HepG2 (cell line): ENCODE measurements around the gene FRAS1. TPM values are rescaled to one million over a fixed set of nuclear protein-coding genes. Genes with fewer than 3 reads are reported as not detected.
A peak's percentile ranks its signal among the peaks of the same experiment; 100 is the strongest.

Experiments used
- CAMTA2 ChIP-seq: sonication (generic); formaldehyde crosslinking; IDR thresholded peaks from 2 replicates; pipeline ENCODE4 v1.4.0; 2020; ENCODE audit warnings: mild to moderate bottlenecking, missing genetic modification reagents, borderline replicate concordance
- CEBPB ChIP-seq: IDR thresholded peaks from 2 replicates; pipeline ENCODE4 v1.6.1; 2011; ENCODE audit warnings: low read depth, low read length, improper control_type of control experiment, borderline replicate concordance
- CEBPG ChIP-seq: IDR thresholded peaks from 2 replicates; pipeline ENCODE4 v1.6.1; 2016
- CREM ChIP-seq, 2 experiments: sonication (generic) in 1 of 2; formaldehyde crosslinking in 1 of 2; IDR thresholded peaks; 2 replicates each; pipeline versions ENCODE4 v1.4.0 to v1.6.1; 2016 to 2020; ENCODE audit warnings: antibody characterized with exemption in 1 of 2, mild to moderate bottlenecking in 1 of 2, missing genetic modification reagents in 1 of 2
- FOXA3 ChIP-seq: IDR thresholded peaks from 2 replicates; pipeline ENCODE4 v1.6.1; 2016; ENCODE audit warnings: missing genetic modification reagents, missing compliant biosample characterization
- FOXP1 ChIP-seq, 2 experiments: fragments of 450-650 bp in 1 of 2; IDR thresholded peaks; 2 replicates each; pipeline ENCODE4 v1.6.1; 2017 to 2018; ENCODE audit warnings: antibody characterized with exemption in 1 of 2
- GTF2F1 ChIP-seq: fragments of 150-350 bp; IDR thresholded peaks from 2 replicates; pipeline ENCODE4 v1.6.1; 2014; ENCODE audit warnings: low read length
- HNF4A ChIP-seq: sonication (generic); formaldehyde crosslinking; IDR thresholded peaks from 2 replicates; pipeline ENCODE4 v1.4.0; 2020; ENCODE audit warnings: missing genetic modification reagents
- PPARG ChIP-seq: conservative IDR thresholded peaks from 2 replicates; pipeline ENCODE4 v1.6.1; 2016; ENCODE audit warnings: missing biosample characterization, missing genetic modification reagents
- RELA ChIP-seq: sonication (generic); formaldehyde crosslinking; IDR thresholded peaks from 2 replicates; pipeline ENCODE4 v1.4.0; 2020; ENCODE audit warnings: missing genetic modification reagents
- SOX5 ChIP-seq: IDR thresholded peaks from 2 replicates; pipeline ENCODE4 v1.6.1; 2016; ENCODE audit warnings: borderline replicate concordance
- TBX2 ChIP-seq: sonication (generic); formaldehyde crosslinking; IDR thresholded peaks from 2 replicates; pipeline ENCODE4 v1.5.0; 2020; ENCODE audit warnings: missing genetic modification reagents, mild to moderate bottlenecking, borderline replicate concordance
- ZNF333 ChIP-seq: sonication (generic); formaldehyde crosslinking; IDR thresholded peaks from 2 replicates; pipeline ENCODE4 v1.4.0; 2020; ENCODE audit warnings: mild to moderate bottlenecking, missing genetic modification reagents, borderline replicate concordance
- polyA plus RNA-seq, 8 experiments: library from polyadenylated mRNA; depleted of rRNA in 3 of 8; stranded (reverse) in 7 of 8; unstranded in 1 of 8; fragments of >200 nt; fragmentation: Illumina TruSeq in 4 of 8; extraction: Trizol in 4 of 8; gene quantifications; 2 replicates each; pipeline versions ENCODE4 v1.2.1 to v1.2.3, GENCODE V29; 2011 to 2016; ENCODE audit warnings: low read depth in 4 of 8, missing spikeins in 1 of 8, mixed read lengths in 1 of 8; ENCODE audit not compliant: insufficient read depth in 1 of 8
- total RNA-seq, 5 experiments: library from RNA; depleted of rRNA; stranded (reverse); fragments of >200 nt; fragmentation: Illumina TruSeq; extraction: Trizol; gene quantifications; 2 replicates each; pipeline ENCODE4 v1.2.3, GENCODE V29; 2016; ENCODE audit warnings: low read depth in 1 of 5
- TF ChIP-seq, protein P1 (sequence below): sonication (generic); formaldehyde crosslinking; conservative IDR thresholded peaks from 2 replicates; pipeline ENCODE4 v1.4.0; 2020; ENCODE audit warnings: mild to moderate bottlenecking, missing genetic modification reagents, moderate library complexity
- TF ChIP-seq, protein P2 (sequence below): sonication (generic); formaldehyde crosslinking; IDR thresholded peaks from 2 replicates; pipeline ENCODE4 v1.4.0; 2020; ENCODE audit warnings: missing genetic modification reagents
- TF ChIP-seq, protein P3 (sequence below), 2 experiments: sonication (generic) in 1 of 2; formaldehyde crosslinking in 1 of 2; IDR thresholded peaks; 2 replicates each; pipeline versions ENCODE4 v1.4.0 to v1.6.1; 2018 to 2020; ENCODE audit warnings: missing genetic modification reagents in 2 of 2, borderline replicate concordance in 1 of 2, low read depth in 1 of 2, mild to moderate bottlenecking in 1 of 2, missing biosample characterization in 1 of 2
- TF ChIP-seq, protein P4 (sequence below): sonication (generic); formaldehyde crosslinking; IDR thresholded peaks from 2 replicates; pipeline ENCODE4 v1.9.0; 2021; ENCODE audit warnings: missing genetic modification reagents, mild to moderate bottlenecking, borderline replicate concordance
- TF ChIP-seq, protein P5 (sequence below): sonication (generic); formaldehyde crosslinking; IDR thresholded peaks from 2 replicates; pipeline ENCODE4 v1.8.0; 2022; ENCODE audit warnings: missing genetic modification reagents, mild to moderate bottlenecking, moderate library complexity, borderline replicate concordance

Gene FRAS1
- total and polyA plus RNA-seq, 2 of the 13 experiments (the other 11 are each of a cell fraction or from before 2014, with no cell fraction given): 22.5 to 31.6 TPM

DNA sequence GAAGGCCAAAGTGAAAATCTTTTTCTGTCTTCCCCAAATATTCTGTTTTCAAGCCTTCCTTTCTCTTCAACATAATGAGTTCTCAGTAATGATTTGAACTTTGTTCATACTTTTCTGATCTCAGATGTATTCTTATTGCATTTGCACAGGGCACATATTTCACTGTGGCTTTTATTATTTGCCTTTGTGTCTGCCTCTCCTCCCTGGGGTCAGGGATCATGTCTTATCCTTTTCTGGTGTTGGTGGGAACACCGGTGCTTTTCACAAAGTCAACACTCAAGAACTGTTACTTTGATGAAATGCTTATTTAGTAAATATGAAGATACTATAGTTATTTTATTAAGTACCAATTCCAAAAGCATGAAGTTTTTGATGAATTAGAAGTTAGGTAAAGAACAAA lies 143.8 kb downstream of the FRAS1 start (continued):
- TF ChIP-seq RELA (CRISPR knock-in tag) (no peak), SOX5 (CRISPR knock-in tag) (peak; percentile 49; the same call in 1 of the 2 replicates), FOXA3 (CRISPR knock-in tag) (peak; percentile 75), ZNF333 (CRISPR knock-in tag) (no peak), CEBPG (CRISPR knock-in tag) (peak; percentile 49), HNF4A (peak; percentile 81), CREM (IDR thresholded peaks at IDR 0.05) (peak; percentile 63; the same call in 1 of the 2 replicates), CREM (CRISPR knock-in tag; IDR thresholded peaks at IDR 0.05) (no peak), CAMTA2 (CRISPR knock-in tag) (no peak), GTF2F1 (no peak), TBX2 (peak; percentile 59; the same call in 1 of the 2 replicates), PPARG (CRISPR knock-in tag) (peak; percentile 96), FOXP1 (IDR thresholded peaks at IDR 0.05) (no peak), FOXP1 (CRISPR knock-in tag; IDR thresholded peaks at IDR 0.05) (peak; percentile 77; the same call in 1 of the 2 replicates), CEBPB (no peak)
- TF ChIP-seq, protein P1, sequence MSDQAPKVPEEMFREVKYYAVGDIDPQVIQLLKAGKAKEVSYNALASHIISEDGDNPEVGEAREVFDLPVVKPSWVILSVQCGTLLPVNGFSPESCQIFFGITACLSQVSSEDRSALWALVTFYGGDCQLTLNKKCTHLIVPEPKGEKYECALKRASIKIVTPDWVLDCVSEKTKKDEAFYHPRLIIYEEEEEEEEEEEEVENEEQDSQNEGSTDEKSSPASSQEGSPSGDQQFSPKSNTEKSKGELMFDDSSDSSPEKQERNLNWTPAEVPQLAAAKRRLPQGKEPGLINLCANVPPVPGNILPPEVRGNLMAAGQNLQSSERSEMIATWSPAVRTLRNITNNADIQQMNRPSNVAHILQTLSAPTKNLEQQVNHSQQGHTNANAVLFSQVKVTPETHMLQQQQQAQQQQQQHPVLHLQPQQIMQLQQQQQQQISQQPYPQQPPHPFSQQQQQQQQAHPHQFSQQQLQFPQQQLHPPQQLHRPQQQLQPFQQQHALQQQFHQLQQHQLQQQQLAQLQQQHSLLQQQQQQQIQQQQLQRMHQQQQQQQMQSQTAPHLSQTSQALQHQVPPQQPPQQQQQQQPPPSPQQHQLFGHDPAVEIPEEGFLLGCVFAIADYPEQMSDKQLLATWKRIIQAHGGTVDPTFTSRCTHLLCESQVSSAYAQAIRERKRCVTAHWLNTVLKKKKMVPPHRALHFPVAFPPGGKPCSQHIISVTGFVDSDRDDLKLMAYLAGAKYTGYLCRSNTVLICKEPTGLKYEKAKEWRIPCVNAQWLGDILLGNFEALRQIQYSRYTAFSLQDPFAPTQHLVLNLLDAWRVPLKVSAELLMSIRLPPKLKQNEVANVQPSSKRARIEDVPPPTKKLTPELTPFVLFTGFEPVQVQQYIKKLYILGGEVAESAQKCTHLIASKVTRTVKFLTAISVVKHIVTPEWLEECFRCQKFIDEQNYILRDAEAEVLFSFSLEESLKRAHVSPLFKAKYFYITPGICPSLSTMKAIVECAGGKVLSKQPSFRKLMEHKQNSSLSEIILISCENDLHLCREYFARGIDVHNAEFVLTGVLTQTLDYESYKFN (CRISPR knock-in tag): peak; percentile 72
- TF ChIP-seq, protein P2, sequence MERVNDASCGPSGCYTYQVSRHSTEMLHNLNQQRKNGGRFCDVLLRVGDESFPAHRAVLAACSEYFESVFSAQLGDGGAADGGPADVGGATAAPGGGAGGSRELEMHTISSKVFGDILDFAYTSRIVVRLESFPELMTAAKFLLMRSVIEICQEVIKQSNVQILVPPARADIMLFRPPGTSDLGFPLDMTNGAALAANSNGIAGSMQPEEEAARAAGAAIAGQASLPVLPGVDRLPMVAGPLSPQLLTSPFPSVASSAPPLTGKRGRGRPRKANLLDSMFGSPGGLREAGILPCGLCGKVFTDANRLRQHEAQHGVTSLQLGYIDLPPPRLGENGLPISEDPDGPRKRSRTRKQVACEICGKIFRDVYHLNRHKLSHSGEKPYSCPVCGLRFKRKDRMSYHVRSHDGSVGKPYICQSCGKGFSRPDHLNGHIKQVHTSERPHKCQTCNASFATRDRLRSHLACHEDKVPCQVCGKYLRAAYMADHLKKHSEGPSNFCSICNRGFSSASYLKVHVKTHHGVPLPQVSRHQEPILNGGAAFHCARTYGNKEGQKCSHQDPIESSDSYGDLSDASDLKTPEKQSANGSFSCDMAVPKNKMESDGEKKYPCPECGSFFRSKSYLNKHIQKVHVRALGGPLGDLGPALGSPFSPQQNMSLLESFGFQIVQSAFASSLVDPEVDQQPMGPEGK (CRISPR knock-in tag): 0 out of 2 replicates have a peak, but pooled peaks have one; percentile 9
- TF ChIP-seq, protein P3, sequence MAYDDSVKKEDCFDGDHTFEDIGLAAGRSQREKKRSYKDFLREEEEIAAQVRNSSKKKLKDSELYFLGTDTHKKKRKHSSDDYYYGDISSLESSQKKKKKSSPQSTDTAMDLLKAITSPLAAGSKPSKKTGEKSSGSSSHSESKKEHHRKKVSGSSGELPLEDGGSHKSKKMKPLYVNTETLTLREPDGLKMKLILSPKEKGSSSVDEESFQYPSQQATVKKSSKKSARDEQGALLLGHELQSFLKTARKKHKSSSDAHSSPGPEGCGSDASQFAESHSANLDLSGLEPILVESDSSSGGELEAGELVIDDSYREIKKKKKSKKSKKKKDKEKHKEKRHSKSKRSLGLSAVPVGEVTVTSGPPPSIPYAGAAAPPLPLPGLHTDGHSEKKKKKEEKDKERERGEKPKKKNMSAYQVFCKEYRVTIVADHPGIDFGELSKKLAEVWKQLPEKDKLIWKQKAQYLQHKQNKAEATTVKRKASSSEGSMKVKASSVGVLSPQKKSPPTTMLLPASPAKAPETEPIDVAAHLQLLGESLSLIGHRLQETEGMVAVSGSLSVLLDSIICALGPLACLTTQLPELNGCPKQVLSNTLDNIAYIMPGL (CRISPR knock-in tag; IDR thresholded peaks at IDR 0.05; ENCODE audit: borderline replicate concordance in 1 of 2, low read depth in 1 of 2): no peak
- TF ChIP-seq, protein P4, sequence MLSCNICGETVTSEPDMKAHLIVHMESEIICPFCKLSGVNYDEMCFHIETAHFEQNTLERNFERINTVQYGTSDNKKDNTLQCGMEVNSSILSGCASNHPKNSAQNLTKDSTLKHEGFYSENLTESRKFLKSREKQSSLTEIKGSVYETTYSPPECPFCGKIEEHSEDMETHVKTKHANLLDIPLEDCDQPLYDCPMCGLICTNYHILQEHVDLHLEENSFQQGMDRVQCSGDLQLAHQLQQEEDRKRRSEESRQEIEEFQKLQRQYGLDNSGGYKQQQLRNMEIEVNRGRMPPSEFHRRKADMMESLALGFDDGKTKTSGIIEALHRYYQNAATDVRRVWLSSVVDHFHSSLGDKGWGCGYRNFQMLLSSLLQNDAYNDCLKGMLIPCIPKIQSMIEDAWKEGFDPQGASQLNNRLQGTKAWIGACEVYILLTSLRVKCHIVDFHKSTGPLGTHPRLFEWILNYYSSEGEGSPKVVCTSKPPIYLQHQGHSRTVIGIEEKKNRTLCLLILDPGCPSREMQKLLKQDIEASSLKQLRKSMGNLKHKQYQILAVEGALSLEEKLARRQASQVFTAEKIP (CRISPR knock-in tag): no peak
- TF ChIP-seq, protein P5, sequence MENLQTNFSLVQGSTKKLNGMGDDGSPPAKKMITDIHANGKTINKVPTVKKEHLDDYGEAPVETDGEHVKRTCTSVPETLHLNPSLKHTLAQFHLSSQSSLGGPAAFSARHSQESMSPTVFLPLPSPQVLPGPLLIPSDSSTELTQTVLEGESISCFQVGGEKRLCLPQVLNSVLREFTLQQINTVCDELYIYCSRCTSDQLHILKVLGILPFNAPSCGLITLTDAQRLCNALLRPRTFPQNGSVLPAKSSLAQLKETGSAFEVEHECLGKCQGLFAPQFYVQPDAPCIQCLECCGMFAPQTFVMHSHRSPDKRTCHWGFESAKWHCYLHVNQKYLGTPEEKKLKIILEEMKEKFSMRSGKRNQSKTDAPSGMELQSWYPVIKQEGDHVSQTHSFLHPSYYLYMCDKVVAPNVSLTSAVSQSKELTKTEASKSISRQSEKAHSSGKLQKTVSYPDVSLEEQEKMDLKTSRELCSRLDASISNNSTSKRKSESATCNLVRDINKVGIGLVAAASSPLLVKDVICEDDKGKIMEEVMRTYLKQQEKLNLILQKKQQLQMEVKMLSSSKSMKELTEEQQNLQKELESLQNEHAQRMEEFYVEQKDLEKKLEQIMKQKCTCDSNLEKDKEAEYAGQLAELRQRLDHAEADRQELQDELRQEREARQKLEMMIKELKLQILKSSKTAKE (CRISPR knock-in tag): 0 out of 2 replicates have a peak, but pooled peaks have one; percentile 40
